Parathyroid adenoma (tissue), 2 donors: Measurements from ENCODE around the gene ZNF557.
A peak's percentile ranks its signal among the peaks of the same experiment; 100 is the strongest.
"Not testable (repeated sequence)": the region's sequence is repeated elsewhere in the genome, so short reads cannot be mapped to it uniquely, and the experiment has no call there.

Source experiments
- H2AFZ ChIP-seq: fragments of 300-600 bp; sonication (generic); one replicate; pipeline ENCODE4 v1.7.0; 2017; ENCODE audit warnings: antibody characterized with exemption, mild to moderate bottlenecking
- H3K27ac ChIP-seq: fragments of 300-600 bp; sonication (generic); one replicate; pipeline ENCODE4 v1.7.0; 2017
- H3K27me3 ChIP-seq: fragments of 300-600 bp; sonication (generic); one replicate; pipeline ENCODE4 v1.7.0; 2017; ENCODE audit warnings: low read length; ENCODE audit not compliant: control insufficient read depth, insufficient read depth
- H3K36me3 ChIP-seq: fragments of 300-600 bp; sonication (generic); one replicate; pipeline ENCODE4 v1.7.0; 2017; ENCODE audit warnings: low read length; ENCODE audit not compliant: control insufficient read depth, insufficient read depth
- H3K4me1 ChIP-seq: fragments of 300-600 bp; sonication (generic); one replicate; pipeline ENCODE4 v1.7.0; 2017; ENCODE audit warnings: control low read depth
- H3K4me2 ChIP-seq: fragments of 300-600 bp; sonication (generic); one replicate; pipeline ENCODE4 v1.7.0; 2017; ENCODE audit warnings: low read length
- H3K4me3 ChIP-seq: fragments of 300-600 bp; sonication (generic); one replicate; pipeline ENCODE4 v1.7.0; 2017; ENCODE audit warnings: low read depth, low read length
- H3K79me2 ChIP-seq: fragments of 300-600 bp; sonication (generic); one replicate; pipeline ENCODE4 v1.7.0; 2017; ENCODE audit warnings: control low read depth
- H3K9ac ChIP-seq: fragments of 300-600 bp; sonication (generic); one replicate; pipeline ENCODE4 v1.7.0; 2017; ENCODE audit warnings: mild to moderate bottlenecking
- H3K9me3 ChIP-seq: fragments of 300-600 bp; sonication (generic); one replicate; pipeline ENCODE4 v1.7.0; 2017; ENCODE audit warnings: low read length; ENCODE audit not compliant: control insufficient read depth
- CTCF ChIP-seq: fragments of 300-600 bp; sonication (generic); IDR thresholded peaks from one replicate; pipeline ENCODE4 v1.7.0; 2017; ENCODE audit warnings: antibody characterized with exemption, mild to moderate bottlenecking
- donor health status: primary hyperparathyroidism.

ZNF557 gene

GRCh38 chr19:7069042-7069903 is at the start of gene ZNF557:
TSS of gene ZNF557 (plus strand) at chr19:7069703. CDS start at chr19:7075075, 5,372 bp downstream.
- no peaks in the 10 kb centered on the region for H3K9me3 ChIP-seq
- peak within 1 kb of the TSS; percentile 96 for H3K4me3 ChIP-seq
- no peak for TF ChIP-seq CTCF
- H2AFZ ChIP-seq: peak within 1 kb of the TSS; percentile 94
- H3K4me2 ChIP-seq: peak within 1 kb of the TSS; percentile 93
- peak within 1 kb of the TSS; percentile 91 for H3K27ac ChIP-seq
- no peaks in the 10 kb centered on the region for H3K36me3 ChIP-seq
- peaks cover 3% of the 10 kb centered on the region for H3K79me2 ChIP-seq
- H3K27me3 ChIP-seq: no peaks in the 10 kb centered on the region
- H3K9ac ChIP-seq: peak within 1 kb of the TSS; percentile 73
- no peaks in the 10 kb centered on the region for H3K4me1 ChIP-seq

DNA sequence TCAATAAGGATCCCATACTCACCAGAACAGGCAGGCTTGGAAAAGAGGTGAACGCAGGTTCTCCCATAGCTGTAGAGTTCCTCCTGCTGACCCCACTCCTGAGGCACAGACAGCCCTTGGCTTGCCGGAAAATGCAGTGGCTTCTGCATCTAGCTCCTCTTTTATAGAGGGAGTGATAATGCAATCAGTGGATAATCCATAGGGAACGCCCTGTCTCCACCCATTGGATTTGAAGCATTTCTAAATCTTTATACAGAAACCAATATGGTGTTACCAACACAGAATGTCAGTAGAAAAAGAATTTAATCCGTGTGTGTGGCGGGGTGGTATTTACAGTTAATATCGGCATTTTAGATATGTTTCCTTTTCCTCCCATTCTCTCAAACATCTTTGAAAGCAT is 48.2 kb upstream of the ZNF557 start, which contains the start of gene MBD3L2B:
Gene MBD3L2B, minus strand, starts transcription at position 101 of the 400 bp plus-strand sequence. Its CDS starts 34 bp downstream, at position 67.
- not testable (repeated sequence) for H3K4me3 ChIP-seq, H3K27me3 ChIP-seq, H3K9me3 ChIP-seq, H3K36me3 ChIP-seq, H3K4me1 ChIP-seq, H3K79me2 ChIP-seq, H3K27ac ChIP-seq, H3K9ac ChIP-seq, H2AFZ ChIP-seq, H3K4me2 ChIP-seq

- not testable (repeated sequence) for H2AFZ ChIP-seq, H3K4me1 ChIP-seq, H3K4me3 ChIP-seq, H3K27ac ChIP-seq, H3K4me2 ChIP-seq, H3K36me3 ChIP-seq, H3K79me2 ChIP-seq, H3K9me3 ChIP-seq, H3K9ac ChIP-seq, H3K27me3 ChIP-seq
These were observed 40.7 kb upstream of the ZNF557 start for GRCh38 chr19:7028790-7029189.

- H2AFZ ChIP-seq, H3K36me3 ChIP-seq: not testable (repeated sequence)
These were observed 39.2 kb upstream of the ZNF557 start, which contains the start of gene MBD3L5 for GRCh38 chr19:7030278-7030677. TSS of gene MBD3L5 (plus strand) at chr19:7030578. CDS start at chr19:7030612, 34 bp downstream.

DNA sequence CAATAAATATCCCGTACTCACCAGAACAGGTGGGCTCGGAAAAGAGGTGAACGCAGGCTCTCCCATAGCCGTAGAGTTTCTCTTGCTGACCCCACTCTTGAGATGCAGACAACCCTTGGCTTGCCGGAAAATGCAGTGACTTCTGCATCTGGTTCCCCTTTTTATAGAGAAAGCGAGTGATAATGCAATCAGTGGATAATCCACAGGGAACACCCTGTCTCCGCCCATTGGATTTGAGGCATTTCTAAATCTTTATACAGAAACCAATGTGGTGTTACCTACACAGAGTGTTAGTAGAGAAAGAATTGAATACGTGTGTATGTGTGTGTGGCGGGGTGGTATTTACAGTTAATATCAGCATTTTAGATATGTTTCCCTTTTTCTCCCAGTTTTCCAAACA is 29.4 kb upstream of the ZNF557 start, which contains the start of gene MBD3L4:
Gene MBD3L4, minus strand, starts transcription at position 101 of the 400 bp plus-strand sequence. Its CDS starts 35 bp downstream, at position 66.
- H3K79me2 ChIP-seq, H3K4me2 ChIP-seq, H3K9me3 ChIP-seq, H3K4me3 ChIP-seq, H3K27me3 ChIP-seq, H3K27ac ChIP-seq, H3K9ac ChIP-seq, H2AFZ ChIP-seq, H3K4me1 ChIP-seq, H3K36me3 ChIP-seq: not testable (repeated sequence)

More at GRCh38 chr19:7030278-7030677, 39.2 kb upstream of the ZNF557 start, which contains the start of gene MBD3L5:
- H3K4me2 ChIP-seq, H3K9ac ChIP-seq, H3K9me3 ChIP-seq, H3K79me2 ChIP-seq, H3K27me3 ChIP-seq, H3K4me1 ChIP-seq, H3K27ac ChIP-seq, H3K4me3 ChIP-seq: not testable (repeated sequence)

GRCh38 chr19:7041563-7041962 is 27.9 kb upstream of the ZNF557 start:
- H3K27me3 ChIP-seq, H3K4me3 ChIP-seq, H3K4me1 ChIP-seq, H3K27ac ChIP-seq, H3K9me3 ChIP-seq, H3K79me2 ChIP-seq, H2AFZ ChIP-seq, H3K9ac ChIP-seq, H3K36me3 ChIP-seq, H3K4me2 ChIP-seq: not testable (repeated sequence)

GRCh38 chr19:7049021-7049420 is 20.5 kb upstream of the ZNF557 start, which contains the start of gene MBD3L2:
TSS of gene MBD3L2 (plus strand) at chr19:7049321. CDS start at chr19:7049374, 53 bp downstream.
- not testable (repeated sequence) for H3K4me3 ChIP-seq

DNA sequence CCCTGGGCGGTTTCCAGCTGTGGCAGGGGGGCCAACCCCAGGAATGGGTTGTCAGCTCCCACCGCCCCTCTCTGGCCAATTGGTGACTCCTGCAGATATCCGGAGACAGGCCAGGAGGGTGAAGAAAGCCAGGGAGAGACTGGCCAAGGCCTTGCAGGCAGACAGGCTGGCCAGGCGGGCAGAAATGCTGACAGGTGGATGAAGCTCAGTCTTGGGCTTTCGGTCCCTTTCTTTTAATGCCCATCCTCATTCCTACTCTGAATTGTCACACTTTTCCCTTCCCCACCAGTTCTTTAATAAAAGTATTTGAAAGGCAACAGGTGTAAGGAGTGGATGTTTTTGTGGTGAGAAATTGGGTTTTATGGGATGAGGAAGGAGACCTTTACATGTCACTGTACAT is 18.1 kb upstream of the ZNF557 start:
- H3K9me3 ChIP-seq, H3K4me2 ChIP-seq, H3K9ac ChIP-seq, H3K27ac ChIP-seq, H3K36me3 ChIP-seq, H3K27me3 ChIP-seq, H3K79me2 ChIP-seq, H2AFZ ChIP-seq, H3K4me3 ChIP-seq, H3K4me1 ChIP-seq: not testable (repeated sequence)

More at GRCh38 chr19:7049021-7049420, 20.5 kb upstream of the ZNF557 start, which contains the start of gene MBD3L2:
- H3K9ac ChIP-seq, H3K4me1 ChIP-seq, H2AFZ ChIP-seq, H3K4me2 ChIP-seq, H3K27me3 ChIP-seq, H3K36me3 ChIP-seq, H3K27ac ChIP-seq, H3K79me2 ChIP-seq, H3K9me3 ChIP-seq: not testable (repeated sequence)

- H3K4me3 ChIP-seq, H3K27me3 ChIP-seq: not testable (repeated sequence)
These were observed 16.6 kb upstream of the ZNF557 start for GRCh38 chr19:7052896-7053295.

More at GRCh38 chr19:7052896-7053295, 16.6 kb upstream of the ZNF557 start:
- not testable (repeated sequence) for H3K27ac ChIP-seq, H3K36me3 ChIP-seq, H3K79me2 ChIP-seq, H3K9me3 ChIP-seq, H3K9ac ChIP-seq, H2AFZ ChIP-seq, H3K4me2 ChIP-seq, H3K4me1 ChIP-seq
